Stomach smooth muscle (tissue), 2 donors: ENCODE results near the gene ARHGAP18.
"Not testable (repeated sequence)": the region's sequence is repeated elsewhere in the genome, so short reads cannot be mapped to it uniquely, and the experiment has no call there.

Experiments used
- H3K27ac ChIP-seq: one replicate; pipeline ENCODE4 v1.7.0; 2013; ENCODE audit warnings: mild to moderate bottlenecking, low read length, inconsistent platforms
- H3K27me3 ChIP-seq, 2 donors: one replicate each; pipeline ENCODE4 v1.7.0; 2013; ENCODE audit warnings: low read length in 2 of 2; ENCODE audit not compliant: insufficient read depth in 2 of 2, control insufficient read depth in 1 of 2
- H3K36me3 ChIP-seq, 2 donors: one replicate each; pipeline ENCODE4 v1.7.0; 2013; ENCODE audit warnings: low read length in 2 of 2; ENCODE audit not compliant: control insufficient read depth in 2 of 2, insufficient read depth in 2 of 2
- H3K4me1 ChIP-seq: one replicate; pipeline ENCODE4 v1.7.0; 2013; ENCODE audit warnings: low read length; ENCODE audit not compliant: control insufficient read depth, insufficient read depth
- H3K4me3 ChIP-seq, 2 donors: one replicate each; pipeline ENCODE4 v1.7.0; 2013; ENCODE audit warnings: low read length in 2 of 2
- H3K9ac ChIP-seq, 2 donors: one replicate each; pipeline ENCODE4 v1.7.0; 2013; ENCODE audit warnings: low read length in 2 of 2, mild to moderate bottlenecking in 1 of 2
- H3K9me3 ChIP-seq, 2 donors: one replicate each; pipeline ENCODE4 v1.7.0; 2013; ENCODE audit warnings: low read length in 2 of 2; ENCODE audit not compliant: control insufficient read depth in 2 of 2
- donor health status: healthy.
- donor health status: Pancreatic carcinoma.

The ARHGAP18 gene

DNA sequence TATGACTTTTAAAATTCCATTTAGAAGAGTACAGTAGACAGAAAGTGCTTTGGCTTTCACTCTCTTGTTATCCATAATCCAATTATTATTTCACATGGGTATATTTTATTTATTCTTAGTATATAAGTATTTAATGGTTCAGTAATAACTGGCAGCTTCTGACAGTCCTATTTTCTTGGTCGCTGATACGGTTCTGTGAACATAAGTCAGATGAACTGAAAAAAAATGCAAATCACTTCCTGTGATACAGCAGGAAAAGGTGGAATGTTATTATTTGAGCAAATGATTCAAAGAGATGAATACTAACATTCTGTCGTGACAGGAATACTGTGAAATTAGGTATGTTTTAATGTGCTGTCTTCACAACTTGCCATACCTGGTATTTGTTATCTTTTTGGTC lies 132.3 kb downstream of the ARHGAP18 start:
- no peaks in the 10 kb centered on the region for H3K4me1 ChIP-seq

DNA sequence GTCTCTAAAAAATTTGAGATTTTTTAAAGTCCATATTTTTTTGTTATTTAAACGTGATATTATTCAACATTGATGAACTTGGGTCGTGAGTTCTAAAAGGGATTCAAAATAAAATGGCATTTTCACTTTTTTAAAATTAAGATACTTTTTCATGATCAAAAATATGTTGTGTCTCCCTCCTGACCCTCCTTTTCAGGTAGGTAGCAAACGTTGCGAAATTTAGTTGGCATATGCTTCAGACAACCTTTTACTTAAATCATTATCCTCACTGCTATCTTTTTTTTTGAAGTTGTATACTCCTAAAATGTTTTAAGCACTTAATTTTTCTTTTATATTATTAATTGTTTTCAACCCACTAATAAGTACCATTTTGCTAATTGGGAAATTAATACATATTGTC lies 133.5 kb downstream of the ARHGAP18 start:
- H3K4me3 ChIP-seq = no peak overlapping the region
- H3K27me3 ChIP-seq = no peaks in the 10 kb centered on the region
- no peak overlapping the region for H3K9ac ChIP-seq
- no peak overlapping the region for H3K27ac ChIP-seq
- H3K9me3 ChIP-seq = no peaks in the 10 kb centered on the region
- no peaks in the 10 kb centered on the region for H3K4me1 ChIP-seq
- H3K36me3 ChIP-seq = no peaks in the 10 kb centered on the region

More for the DNA sequence above, 132.3 kb downstream of the ARHGAP18 start:
- Histone ChIP-seq H3K9ac (no peak overlapping the region), H3K4me3 (no peak overlapping the region), H3K9me3 (no peaks in the 10 kb centered on the region), H3K27ac (no peak overlapping the region), H3K36me3 (no peaks in the 10 kb centered on the region), H3K27me3 (no peaks in the 10 kb centered on the region)

DNA sequence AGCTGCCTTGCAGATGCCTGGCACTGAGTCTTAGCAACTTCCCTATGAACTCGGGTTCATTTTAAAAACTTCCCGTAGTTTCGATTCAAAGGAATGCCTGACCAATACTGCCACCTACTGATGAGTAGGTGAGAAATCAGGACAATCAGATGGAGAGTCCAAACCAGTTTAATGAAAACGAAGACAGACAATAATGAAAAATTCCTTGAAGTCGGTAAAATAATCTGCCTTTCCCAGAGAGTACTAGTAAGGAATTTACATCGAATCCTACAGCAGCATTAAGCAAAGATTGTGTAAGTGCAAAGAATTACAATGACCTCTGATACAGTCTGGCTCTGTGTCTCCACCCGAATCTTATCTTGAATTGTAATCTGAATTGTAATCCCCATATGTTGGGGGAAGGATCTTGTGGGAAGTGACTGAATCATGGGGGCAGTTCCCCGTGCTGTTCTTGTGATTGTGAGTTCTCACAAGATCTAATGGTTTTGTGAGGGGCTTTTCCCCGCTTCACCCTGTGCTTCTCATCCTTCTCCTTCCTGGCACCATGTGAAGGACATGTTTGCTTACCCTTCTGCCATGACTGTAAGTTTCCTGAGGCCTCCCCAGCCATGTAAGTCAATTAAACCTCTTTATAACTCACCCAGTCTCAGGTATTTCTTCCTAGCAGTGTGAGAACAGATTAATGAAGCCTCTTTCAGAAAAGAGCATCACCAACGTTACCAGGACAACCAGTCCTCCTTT lies 134.4 kb downstream of the ARHGAP18 start:
- H3K9ac ChIP-seq = no peak overlapping the region
- H3K27me3 ChIP-seq = no peaks in the 10 kb centered on the region
- H3K4me1 ChIP-seq = no peaks in the 10 kb centered on the region
- H3K9me3 ChIP-seq = no peaks in the 10 kb centered on the region
- H3K36me3 ChIP-seq = no peaks in the 10 kb centered on the region
- H3K4me3 ChIP-seq = peak overlapping the region; percentile 40 to 66
- H3K27ac ChIP-seq = no peak overlapping the region

DNA sequence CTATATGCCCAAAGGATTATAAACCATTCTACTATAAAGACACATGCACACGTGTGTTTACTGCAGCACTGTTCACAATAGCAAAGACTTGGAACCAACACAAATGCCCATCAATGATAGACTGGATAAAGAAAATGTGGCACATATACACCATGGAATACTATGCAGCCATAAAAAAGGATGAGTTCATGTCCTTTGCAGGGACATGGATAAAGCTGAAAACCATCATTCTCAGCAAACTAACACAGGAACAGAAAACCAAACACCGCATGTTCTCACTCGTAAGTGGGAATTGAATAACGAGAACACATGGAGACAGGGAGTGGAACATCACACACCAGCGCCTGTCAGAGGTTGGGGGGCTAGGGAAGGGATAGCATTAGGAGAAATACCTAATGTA lies 135.4 kb downstream of the ARHGAP18 start:
- H3K27me3 ChIP-seq, H3K9me3 ChIP-seq, H3K4me3 ChIP-seq, H3K27ac ChIP-seq, H3K4me1 ChIP-seq, H3K9ac ChIP-seq, H3K36me3 ChIP-seq: not testable (repeated sequence)

DNA sequence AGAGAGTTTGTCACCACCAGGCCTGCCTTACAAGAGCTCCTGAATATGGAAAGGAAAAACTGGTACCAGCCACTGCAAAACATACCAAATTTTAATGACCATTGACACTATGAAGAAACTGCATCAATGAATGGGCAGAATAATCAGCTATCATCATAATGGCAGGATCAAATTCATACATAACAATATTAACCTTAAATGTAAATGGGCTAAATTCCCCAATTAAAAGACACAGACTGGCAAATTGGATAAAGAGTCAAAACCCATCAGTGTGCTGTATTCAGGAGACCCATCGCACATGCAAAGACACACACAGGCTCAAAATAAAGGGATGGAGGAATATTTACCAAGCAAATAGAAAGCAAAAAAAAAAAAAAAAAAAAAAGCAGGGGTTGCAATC lies 139.0 kb downstream of the ARHGAP18 start:
- H3K9ac ChIP-seq, H3K4me1 ChIP-seq, H3K27me3 ChIP-seq, H3K4me3 ChIP-seq, H3K27ac ChIP-seq, H3K9me3 ChIP-seq, H3K36me3 ChIP-seq: not testable (repeated sequence)

DNA sequence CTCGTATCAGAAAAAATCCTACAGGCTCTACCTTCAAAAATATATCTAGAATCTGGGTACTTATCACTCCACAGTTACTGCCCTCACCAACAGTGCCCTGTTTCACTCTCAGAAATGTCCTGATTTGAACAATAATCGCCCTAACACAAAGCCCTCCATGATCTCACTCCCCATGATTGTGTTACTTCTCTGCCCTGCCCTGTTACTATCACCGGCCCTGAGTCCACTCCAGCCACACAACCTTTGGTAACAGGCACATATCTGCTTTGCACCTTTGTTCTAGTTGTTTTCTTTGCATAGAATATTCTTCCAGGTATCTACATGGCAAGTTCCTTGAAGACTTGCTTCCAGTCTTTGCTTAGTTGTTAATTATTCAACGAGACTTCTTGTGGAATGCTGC lies 142.0 kb downstream of the ARHGAP18 start:
- Histone ChIP-seq H3K36me3 (no peaks in the 10 kb centered on the region), H3K4me1 (no peaks in the 10 kb centered on the region), H3K9ac (no peak overlapping the region), H3K27me3 (no peaks in the 10 kb centered on the region), H3K27ac (no peak overlapping the region), H3K9me3 (no peaks in the 10 kb centered on the region), H3K4me3 (no peak overlapping the region)

DNA sequence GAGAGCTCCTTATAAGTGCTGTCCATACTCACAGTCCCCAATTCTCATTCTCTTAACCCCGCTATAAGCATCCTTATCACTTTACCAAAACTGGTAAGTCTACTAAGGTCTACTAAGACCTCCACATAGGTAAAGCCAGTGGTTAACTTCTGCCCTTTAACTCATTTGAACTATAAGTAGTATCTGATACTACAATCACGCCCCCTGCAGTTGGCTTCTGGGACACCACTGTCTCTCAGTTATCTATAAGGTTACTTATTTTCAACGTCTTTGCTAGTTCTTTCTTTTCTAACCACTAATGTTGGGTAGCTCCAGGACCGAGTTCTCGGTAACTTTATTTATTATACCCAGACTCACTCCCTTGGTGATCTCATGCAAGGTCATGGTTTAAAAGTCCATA lies 142.6 kb downstream of the ARHGAP18 start:
- H3K4me1 ChIP-seq = no peaks in the 10 kb centered on the region

DNA sequence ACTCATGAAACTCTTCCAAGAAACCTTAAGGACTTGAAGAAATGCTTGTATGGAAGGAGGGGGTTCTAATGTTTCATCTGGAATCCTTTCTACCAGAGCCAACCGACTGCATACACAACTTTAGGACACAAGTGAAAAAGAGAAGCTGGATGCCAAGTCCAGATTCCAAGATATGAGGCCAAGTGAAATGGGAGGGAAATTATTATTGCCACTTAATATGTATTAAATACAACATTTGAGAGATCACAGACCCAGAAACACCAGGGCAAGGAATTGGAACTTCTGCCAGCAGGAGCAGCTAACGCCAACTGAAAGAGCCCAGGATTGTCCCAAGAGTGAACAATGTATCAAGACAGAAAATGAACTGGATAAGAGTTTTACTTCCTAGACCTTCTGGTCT lies 144.2 kb downstream of the ARHGAP18 start:
- H3K4me1 ChIP-seq = no peaks in the 10 kb centered on the region
- H3K36me3 ChIP-seq = no peaks in the 10 kb centered on the region
- H3K27me3 ChIP-seq = no peaks in the 10 kb centered on the region
- H3K9me3 ChIP-seq = no peaks in the 10 kb centered on the region
- no peak overlapping the region for H3K9ac ChIP-seq
- H3K4me3 ChIP-seq = no peak overlapping the region
- H3K27ac ChIP-seq = no peak overlapping the region

More for the DNA sequence above, 142.6 kb downstream of the ARHGAP18 start:
- no peak overlapping the region for H3K9ac ChIP-seq
- H3K27me3 ChIP-seq = no peaks in the 10 kb centered on the region
- no peak overlapping the region for H3K4me3 ChIP-seq
- no peaks in the 10 kb centered on the region for H3K9me3 ChIP-seq
- H3K36me3 ChIP-seq = no peaks in the 10 kb centered on the region
- H3K27ac ChIP-seq = no peak overlapping the region

DNA sequence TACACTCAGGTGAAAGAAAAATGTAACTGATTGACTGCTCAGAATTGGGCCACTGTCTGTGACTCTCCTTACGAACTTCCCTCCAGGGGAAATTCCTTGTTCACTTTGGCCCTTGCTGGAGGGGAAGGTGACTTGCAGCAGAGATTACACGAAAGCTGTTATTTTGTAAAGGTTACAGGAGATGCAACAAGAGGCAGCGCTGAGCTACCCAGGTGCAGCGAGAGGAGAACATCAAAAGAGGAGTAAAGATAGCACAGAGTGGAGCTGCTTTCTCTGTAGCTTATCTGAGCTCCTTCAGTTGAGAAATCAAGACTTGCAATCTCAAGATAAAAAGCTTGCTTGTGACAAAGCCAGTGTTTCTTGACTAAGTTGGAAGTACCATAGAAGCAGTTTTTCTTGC lies 144.6 kb downstream of the ARHGAP18 start:
- no peaks in the 10 kb centered on the region for H3K27me3 ChIP-seq
- no peak overlapping the region for H3K27ac ChIP-seq
- no peak overlapping the region for H3K9ac ChIP-seq
- H3K4me3 ChIP-seq = no peak overlapping the region
- H3K4me1 ChIP-seq = no peaks in the 10 kb centered on the region
- no peaks in the 10 kb centered on the region for H3K36me3 ChIP-seq
- H3K9me3 ChIP-seq = no peaks in the 10 kb centered on the region

DNA sequence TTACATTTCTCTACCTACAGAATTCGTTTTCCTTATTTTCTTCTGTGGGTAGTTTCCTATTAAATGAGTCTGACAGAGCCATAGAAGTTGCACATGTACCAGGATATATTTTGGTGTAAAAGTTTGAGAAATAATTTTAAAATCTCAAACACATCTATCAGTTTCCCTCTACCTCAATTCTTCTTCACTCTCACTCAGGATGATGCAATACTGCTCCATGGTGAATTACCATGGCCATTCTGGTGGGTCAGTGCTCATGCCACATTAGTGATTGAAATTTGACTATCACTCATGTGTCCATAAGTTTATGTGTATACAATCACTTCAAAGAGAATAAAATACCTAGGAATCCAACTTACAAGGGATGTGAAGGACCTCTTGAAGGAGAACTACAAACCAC lies 151.7 kb downstream of the ARHGAP18 start:
- H3K9ac ChIP-seq = no peak overlapping the region
- no peak overlapping the region for H3K27ac ChIP-seq
- no peaks in the 10 kb centered on the region for H3K4me1 ChIP-seq
- H3K9me3 ChIP-seq = no peaks in the 10 kb centered on the region
- no peaks in the 10 kb centered on the region for H3K36me3 ChIP-seq
- H3K27me3 ChIP-seq = no peaks in the 10 kb centered on the region
- H3K4me3 ChIP-seq = no peak overlapping the region

DNA sequence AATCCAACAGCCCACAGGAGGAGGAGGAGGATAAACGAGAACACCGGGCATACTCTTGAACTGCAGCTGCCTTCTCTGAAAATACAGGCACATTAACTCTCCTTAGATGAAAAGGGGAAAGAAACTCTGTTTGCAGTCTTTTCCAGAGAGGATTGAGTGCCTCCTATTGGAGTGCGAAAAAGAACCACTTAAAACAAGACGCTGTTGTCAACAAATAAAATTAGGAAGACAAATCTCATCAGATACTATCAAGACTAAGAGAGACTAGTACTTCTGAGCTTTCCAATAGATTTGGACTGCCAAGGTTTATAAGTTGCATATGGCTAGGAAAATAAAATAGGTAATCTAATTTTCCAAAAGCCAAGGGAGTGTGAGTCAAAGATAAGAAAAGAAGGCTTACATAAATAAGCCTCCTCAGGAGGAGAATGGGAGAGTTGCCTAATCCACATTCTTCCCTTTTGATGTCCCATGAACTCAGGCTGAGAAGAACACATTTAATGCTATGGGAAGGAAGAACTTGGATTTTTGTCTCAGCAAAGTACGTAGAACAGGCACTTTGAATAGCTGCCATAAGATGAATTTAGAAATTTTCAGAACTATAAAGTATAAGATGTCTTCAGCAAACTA lies 154.7 kb downstream of the ARHGAP18 start:
- Histone ChIP-seq H3K9ac (no peak overlapping the region), H3K27ac (no peak overlapping the region), H3K27me3 (no peaks in the 10 kb centered on the region), H3K4me1 (no peaks in the 10 kb centered on the region), H3K9me3 (no peaks in the 10 kb centered on the region), H3K4me3 (no peak overlapping the region), H3K36me3 (no peaks in the 10 kb centered on the region)
